Stimulated activated CD8-positive, alpha-beta memory T cell treated with anti-CD3 and anti-CD28 coated beads, Interleukin-7, amount 100 ng/mL, for 4 hours (primary cell): ENCODE measurements around the gene KRTAP4-5.
"Not testable (repeated sequence)": the region's sequence is repeated elsewhere in the genome, so short reads cannot be mapped to it uniquely, and the experiment has no call there.

Experiments
- DNase-seq, 2 donors: peaks; one replicate each; pipeline ENCODE4 v3.0.0-alpha.2; 2020; ENCODE audit warnings: low read depth in 2 of 2

KRTAP4-5 gene

GRCh38 chr17:41147531-41148204 lies 2.0 kb downstream of the KRTAP4-5 start:
- DNase-seq: no peak

GRCh38 chr17:41145261-41145660 lies 4.4 kb downstream of the KRTAP4-5 start:
- DNase-seq: no peak

- DNase-seq: no peak
These were observed 4.8 kb downstream of the KRTAP4-5 start for GRCh38 chr17:41144846-41145245.

GRCh38 chr17:41141361-41141760 lies 8.3 kb downstream of the KRTAP4-5 start:
- no peak for DNase-seq

GRCh38 chr17:41140360-41141131 lies 9.1 kb downstream of the KRTAP4-5 start, which contains the start of gene KRTAP4-6:
TSS of gene KRTAP4-6 (minus strand) at chr17:41140544. CDS start at chr17:41140487, 57 bp downstream.
- DNase-seq: no peak

- not testable (repeated sequence) for DNase-seq
These were observed 9.8 kb downstream of the KRTAP4-5 start for GRCh38 chr17:41139865-41140264.

- no peak for DNase-seq
These were observed 15.5 kb downstream of the KRTAP4-5 start for GRCh38 chr17:41133880-41134735.

GRCh38 chr17:41131979-41132378 lies 17.6 kb downstream of the KRTAP4-5 start:
- DNase-seq: no peak

- no peak for DNase-seq
These were observed 22.3 kb downstream of the KRTAP4-5 start for GRCh38 chr17:41127371-41127770.

- no peak for DNase-seq
These were observed 23.2 kb downstream of the KRTAP4-5 start for GRCh38 chr17:41126412-41126811.

GRCh38 chr17:41125064-41125463 lies 24.6 kb downstream of the KRTAP4-5 start:
- no peak for DNase-seq

- not testable (repeated sequence) for DNase-seq
These were observed 25.6 kb downstream of the KRTAP4-5 start, which contains the start of gene KRTAP4-12 for GRCh38 chr17:41123991-41124371. TSS of gene KRTAP4-12 (minus strand) at chr17:41124182. CDS start at chr17:41124122, 60 bp downstream.

- not testable (repeated sequence) for DNase-seq
These were observed 26.2 kb downstream of the KRTAP4-5 start for GRCh38 chr17:41123292-41123990.

GRCh38 chr17:41121742-41122141 lies 27.9 kb downstream of the KRTAP4-5 start:
- no peak for DNase-seq

GRCh38 chr17:41119696-41120690 lies 29.6 kb downstream of the KRTAP4-5 start:
- not testable (repeated sequence) for DNase-seq

GRCh38 chr17:41118721-41119120 lies 30.9 kb downstream of the KRTAP4-5 start:
- DNase-seq: no peak

GRCh38 chr17:41117846-41118386 lies 31.7 kb downstream of the KRTAP4-5 start, which contains the start of gene KRTAP4-11:
TSS of gene KRTAP4-11 (minus strand) at chr17:41118373. CDS start at chr17:41118315, 58 bp downstream.
- DNase-seq: not testable (repeated sequence)

- DNase-seq: no peak
These were observed 33.3 kb downstream of the KRTAP4-5 start for GRCh38 chr17:41116297-41116696.

GRCh38 chr17:41111151-41111885 lies 38.3 kb downstream of the KRTAP4-5 start:
- no peak for DNase-seq
